ENCODE data around the gene ATG3. TPM values are rescaled to one million over a fixed set of nuclear protein-coding genes. Genes with fewer than 3 reads are reported as not detected.

The ATG3 gene
- total and polyA plus RNA-seq, 2 experiments from 2014 or later: 68.1 to 93.9 TPM

DNA sequence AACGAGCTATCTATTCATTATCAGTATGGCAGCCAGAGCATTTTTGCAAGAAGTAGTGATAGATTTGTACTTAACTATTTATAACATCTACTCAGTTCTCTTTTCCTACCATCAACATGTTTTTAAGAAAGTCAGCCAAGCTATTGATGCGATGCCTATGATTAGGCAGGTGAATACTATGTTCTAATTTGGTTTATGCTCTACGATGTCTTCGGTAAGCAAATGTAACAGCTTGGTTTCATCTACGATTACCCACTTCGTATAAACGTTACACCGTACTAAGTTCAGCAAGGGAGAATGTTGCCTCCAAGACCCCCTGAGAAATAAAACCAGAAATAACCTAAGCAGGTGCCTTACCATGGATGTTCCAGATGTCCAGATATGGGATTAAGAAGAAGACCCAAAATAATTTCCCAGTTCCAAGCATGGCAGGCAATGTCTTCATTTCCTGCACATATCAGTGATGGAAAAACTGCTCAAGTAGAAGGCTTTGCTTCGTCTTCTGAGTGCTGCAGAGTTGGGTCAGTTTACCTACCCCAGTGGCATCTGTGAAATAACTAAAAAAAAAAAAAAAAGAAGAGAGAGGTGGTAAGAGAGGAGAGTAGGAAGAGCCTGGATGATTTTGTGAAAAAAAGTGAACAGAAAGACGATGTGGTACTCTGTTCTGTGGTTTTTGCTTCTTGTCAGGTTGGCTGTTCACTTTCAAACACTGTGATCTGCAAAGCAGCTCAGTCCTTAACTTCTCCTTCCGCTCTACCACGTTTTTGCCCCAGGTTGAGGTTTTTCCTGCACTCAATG lies 62.6 kb downstream of the ATG3 start, which contains the start of gene BTLA:
Gene BTLA (minus strand): TSS at position 559 of the 798 bp plus-strand sequence. CDS start 114 bp downstream, at position 445.
- Mint-ChIP-seq H3K27ac (no peak within 1 kb of the TSS), H3K9me3 (peaks cover 3% of the 10 kb centered on the region; the same call in 1 of the 3 replicates), H3K4me1 (no peaks in the 10 kb centered on the region; the same call in 2 of the 3 replicates), H3K36me3 (ENCODE audit: low read depth) (no peaks in the 10 kb centered on the region), H3K4me3 (no peak within 1 kb of the TSS), H3K27me3 (ENCODE audit: insufficient read depth, low read depth, poor library complexity) (no peaks in the 10 kb centered on the region)
- no peak within 1 kb of the TSS for H2AFZ ChIP-seq
- no peaks in the 10 kb centered on the region for H4K20me1 ChIP-seq (replicated peaks; ENCODE audit: insufficient read depth)
- H3K27ac ChIP-seq (ENCODE audit: low read depth): no peak within 1 kb of the TSS
- no peak within 1 kb of the TSS for H3K4me3 ChIP-seq
- ATAC-seq (no peak), DNase-seq (ENCODE audit: low spot score) (no peak)
- H3K4me1 ChIP-seq (ENCODE audit: insufficient read depth): no peaks in the 10 kb centered on the region
- H3K36me3 ChIP-seq (ENCODE audit: insufficient read depth): no peaks in the 10 kb centered on the region
- no peak within 1 kb of the TSS for H3K4me2 ChIP-seq
- TF ChIP-seq JUNB (IDR thresholded peaks at IDR 0.05; ENCODE audit: unreplicated experiment): no peak
- TF ChIP-seq, protein P1, sequence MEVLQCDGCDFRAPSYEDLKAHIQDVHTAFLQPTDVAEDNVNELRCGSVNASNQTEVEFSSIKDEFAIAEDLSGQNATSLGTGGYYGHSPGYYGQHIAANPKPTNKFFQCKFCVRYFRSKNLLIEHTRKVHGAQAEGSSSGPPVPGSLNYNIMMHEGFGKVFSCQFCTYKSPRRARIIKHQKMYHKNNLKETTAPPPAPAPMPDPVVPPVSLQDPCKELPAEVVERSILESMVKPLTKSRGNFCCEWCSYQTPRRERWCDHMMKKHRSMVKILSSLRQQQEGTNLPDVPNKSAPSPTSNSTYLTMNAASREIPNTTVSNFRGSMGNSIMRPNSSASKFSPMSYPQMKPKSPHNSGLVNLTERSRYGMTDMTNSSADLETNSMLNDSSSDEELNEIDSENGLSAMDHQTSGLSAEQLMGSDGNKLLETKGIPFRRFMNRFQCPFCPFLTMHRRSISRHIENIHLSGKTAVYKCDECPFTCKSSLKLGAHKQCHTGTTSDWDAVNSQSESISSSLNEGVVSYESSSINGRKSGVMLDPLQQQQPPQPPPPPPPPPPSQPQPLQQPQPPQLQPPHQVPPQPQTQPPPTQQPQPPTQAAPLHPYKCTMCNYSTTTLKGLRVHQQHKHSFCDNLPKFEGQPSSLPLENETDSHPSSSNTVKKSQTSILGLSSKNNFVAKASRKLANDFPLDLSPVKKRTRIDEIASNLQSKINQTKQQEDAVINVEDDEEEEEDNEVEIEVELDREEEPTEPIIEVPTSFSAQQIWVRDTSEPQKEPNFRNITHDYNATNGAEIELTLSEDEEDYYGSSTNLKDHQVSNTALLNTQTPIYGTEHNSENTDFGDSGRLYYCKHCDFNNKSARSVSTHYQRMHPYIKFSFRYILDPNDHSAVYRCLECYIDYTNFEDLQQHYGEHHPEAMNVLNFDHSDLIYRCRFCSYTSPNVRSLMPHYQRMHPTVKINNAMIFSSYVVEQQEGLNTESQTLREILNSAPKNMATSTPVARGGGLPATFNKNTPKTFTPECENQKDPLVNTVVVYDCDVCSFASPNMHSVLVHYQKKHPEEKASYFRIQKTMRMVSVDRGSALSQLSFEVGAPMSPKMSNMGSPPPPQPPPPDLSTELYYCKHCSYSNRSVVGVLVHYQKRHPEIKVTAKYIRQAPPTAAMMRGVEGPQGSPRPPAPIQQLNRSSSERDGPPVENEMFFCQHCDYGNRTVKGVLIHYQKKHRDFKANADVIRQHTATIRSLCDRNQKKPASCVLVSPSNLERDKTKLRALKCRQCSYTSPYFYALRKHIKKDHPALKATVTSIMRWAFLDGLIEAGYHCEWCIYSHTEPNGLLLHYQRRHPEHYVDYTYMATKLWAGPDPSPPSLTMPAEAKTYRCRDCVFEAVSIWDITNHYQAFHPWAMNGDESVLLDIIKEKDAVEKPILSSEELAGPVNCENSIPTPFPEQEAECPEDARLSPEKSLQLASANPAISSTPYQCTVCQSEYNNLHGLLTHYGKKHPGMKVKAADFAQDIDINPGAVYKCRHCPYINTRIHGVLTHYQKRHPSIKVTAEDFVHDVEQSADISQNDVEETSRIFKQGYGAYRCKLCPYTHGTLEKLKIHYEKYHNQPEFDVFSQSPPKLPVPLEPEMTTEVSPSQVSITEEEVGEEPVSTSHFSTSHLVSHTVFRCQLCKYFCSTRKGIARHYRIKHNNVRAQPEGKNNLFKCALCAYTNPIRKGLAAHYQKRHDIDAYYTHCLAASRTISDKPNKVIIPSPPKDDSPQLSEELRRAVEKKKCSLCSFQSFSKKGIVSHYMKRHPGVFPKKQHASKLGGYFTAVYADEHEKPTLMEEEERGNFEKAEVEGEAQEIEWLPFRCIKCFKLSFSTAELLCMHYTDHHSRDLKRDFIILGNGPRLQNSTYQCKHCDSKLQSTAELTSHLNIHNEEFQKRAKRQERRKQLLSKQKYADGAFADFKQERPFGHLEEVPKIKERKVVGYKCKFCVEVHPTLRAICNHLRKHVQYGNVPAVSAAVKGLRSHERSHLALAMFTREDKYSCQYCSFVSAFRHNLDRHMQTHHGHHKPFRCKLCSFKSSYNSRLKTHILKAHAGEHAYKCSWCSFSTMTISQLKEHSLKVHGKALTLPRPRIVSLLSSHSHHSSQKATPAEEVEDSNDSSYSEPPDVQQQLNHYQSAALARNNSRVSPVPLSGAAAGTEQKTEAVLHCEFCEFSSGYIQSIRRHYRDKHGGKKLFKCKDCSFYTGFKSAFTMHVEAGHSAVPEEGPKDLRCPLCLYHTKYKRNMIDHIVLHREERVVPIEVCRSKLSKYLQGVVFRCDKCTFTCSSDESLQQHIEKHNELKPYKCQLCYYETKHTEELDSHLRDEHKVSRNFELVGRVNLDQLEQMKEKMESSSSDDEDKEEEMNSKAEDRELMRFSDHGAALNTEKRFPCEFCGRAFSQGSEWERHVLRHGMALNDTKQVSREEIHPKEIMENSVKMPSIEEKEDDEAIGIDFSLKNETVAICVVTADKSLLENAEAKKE (CRISPR knock-in tag; IDR thresholded peaks at IDR 0.05): no peak
- H3F3A ChIP-seq (replicated peaks; ENCODE audit: low read depth): no peaks in the 10 kb centered on the region
- no peaks in the 10 kb centered on the region for H3K9me2 ChIP-seq (ENCODE audit: insufficient read depth)
- H3K27me3 ChIP-seq (ENCODE audit: insufficient read depth): no peaks in the 10 kb centered on the region
- H3K79me2 ChIP-seq (replicated peaks; ENCODE audit: insufficient read depth): no peaks in the 10 kb centered on the region

DNA sequence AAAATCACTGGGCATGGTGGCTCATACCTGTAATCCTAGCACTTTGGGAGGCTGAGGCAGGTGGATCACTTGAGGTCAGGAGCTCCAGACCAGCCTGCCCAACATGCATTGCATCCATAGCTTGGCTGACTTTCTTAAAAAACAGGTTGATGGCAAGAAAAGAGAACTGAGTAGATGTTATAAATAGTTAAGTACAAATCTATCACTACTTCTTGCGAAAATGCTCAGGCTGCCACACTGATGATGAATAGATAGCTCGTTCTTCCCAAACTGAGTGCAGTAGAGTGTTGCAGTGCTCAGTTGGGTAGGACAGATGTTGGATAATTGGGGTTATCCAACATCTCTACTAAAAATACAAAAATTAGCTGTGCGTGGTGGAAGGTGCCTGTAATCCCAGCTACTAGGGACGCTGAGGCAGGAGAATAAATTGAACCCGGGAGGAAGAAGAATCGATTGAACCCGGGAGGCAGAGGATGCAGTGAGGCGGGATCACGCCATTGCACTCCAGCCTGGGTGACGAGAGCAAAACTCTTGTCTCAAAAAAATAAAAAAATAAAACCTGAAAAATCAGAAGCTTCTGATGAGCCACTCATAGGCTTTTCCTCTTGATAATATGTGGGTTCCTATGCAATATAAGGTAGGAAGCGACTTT lies 63.7 kb downstream of the ATG3 start:
- Histone ChIP-seq H3K9me2 (ENCODE audit: insufficient read depth) (no peaks in the 10 kb centered on the region), H2AFZ (no peak overlapping the region), H3K36me3 (ENCODE audit: insufficient read depth) (no peaks in the 10 kb centered on the region), H3K4me2 (no peak overlapping the region), H3K27me3 (ENCODE audit: insufficient read depth) (no peaks in the 10 kb centered on the region), H3K4me1 (ENCODE audit: insufficient read depth) (no peaks in the 10 kb centered on the region), H3K27ac (ENCODE audit: low read depth) (no peak overlapping the region), H4K20me1 (replicated peaks; ENCODE audit: insufficient read depth) (no peaks in the 10 kb centered on the region), H3K79me2 (replicated peaks; ENCODE audit: insufficient read depth) (no peaks in the 10 kb centered on the region), H3K4me3 (no peak overlapping the region), H3F3A (replicated peaks; ENCODE audit: low read depth) (no peaks in the 10 kb centered on the region)
- no peak overlapping the region for H3K4me3 Mint-ChIP-seq
- ATAC-seq (no peak), DNase-seq (ENCODE audit: low spot score) (no peak)
- peaks cover 4% of the 10 kb centered on the region; the same call in 1 of the 3 replicates for H3K9me3 Mint-ChIP-seq
- H3K4me1 Mint-ChIP-seq: no peaks in the 10 kb centered on the region; the same call in 2 of the 3 replicates
- no peaks in the 10 kb centered on the region for H3K36me3 Mint-ChIP-seq (ENCODE audit: low read depth)
- H3K27me3 Mint-ChIP-seq (ENCODE audit: insufficient read depth, low read depth, poor library complexity): no peaks in the 10 kb centered on the region
- no peak overlapping the region for H3K27ac Mint-ChIP-seq
- TF ChIP-seq, protein P2, sequence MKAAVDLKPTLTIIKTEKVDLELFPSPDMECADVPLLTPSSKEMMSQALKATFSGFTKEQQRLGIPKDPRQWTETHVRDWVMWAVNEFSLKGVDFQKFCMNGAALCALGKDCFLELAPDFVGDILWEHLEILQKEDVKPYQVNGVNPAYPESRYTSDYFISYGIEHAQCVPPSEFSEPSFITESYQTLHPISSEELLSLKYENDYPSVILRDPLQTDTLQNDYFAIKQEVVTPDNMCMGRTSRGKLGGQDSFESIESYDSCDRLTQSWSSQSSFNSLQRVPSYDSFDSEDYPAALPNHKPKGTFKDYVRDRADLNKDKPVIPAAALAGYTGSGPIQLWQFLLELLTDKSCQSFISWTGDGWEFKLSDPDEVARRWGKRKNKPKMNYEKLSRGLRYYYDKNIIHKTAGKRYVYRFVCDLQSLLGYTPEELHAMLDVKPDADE (IDR thresholded peaks at IDR 0.05): no peak
- no peak for TF ChIP-seq EZH2 (IDR thresholded peaks at IDR 0.05; ENCODE audit: low read depth, unreplicated experiment)
- TF ChIP-seq, protein P3, sequence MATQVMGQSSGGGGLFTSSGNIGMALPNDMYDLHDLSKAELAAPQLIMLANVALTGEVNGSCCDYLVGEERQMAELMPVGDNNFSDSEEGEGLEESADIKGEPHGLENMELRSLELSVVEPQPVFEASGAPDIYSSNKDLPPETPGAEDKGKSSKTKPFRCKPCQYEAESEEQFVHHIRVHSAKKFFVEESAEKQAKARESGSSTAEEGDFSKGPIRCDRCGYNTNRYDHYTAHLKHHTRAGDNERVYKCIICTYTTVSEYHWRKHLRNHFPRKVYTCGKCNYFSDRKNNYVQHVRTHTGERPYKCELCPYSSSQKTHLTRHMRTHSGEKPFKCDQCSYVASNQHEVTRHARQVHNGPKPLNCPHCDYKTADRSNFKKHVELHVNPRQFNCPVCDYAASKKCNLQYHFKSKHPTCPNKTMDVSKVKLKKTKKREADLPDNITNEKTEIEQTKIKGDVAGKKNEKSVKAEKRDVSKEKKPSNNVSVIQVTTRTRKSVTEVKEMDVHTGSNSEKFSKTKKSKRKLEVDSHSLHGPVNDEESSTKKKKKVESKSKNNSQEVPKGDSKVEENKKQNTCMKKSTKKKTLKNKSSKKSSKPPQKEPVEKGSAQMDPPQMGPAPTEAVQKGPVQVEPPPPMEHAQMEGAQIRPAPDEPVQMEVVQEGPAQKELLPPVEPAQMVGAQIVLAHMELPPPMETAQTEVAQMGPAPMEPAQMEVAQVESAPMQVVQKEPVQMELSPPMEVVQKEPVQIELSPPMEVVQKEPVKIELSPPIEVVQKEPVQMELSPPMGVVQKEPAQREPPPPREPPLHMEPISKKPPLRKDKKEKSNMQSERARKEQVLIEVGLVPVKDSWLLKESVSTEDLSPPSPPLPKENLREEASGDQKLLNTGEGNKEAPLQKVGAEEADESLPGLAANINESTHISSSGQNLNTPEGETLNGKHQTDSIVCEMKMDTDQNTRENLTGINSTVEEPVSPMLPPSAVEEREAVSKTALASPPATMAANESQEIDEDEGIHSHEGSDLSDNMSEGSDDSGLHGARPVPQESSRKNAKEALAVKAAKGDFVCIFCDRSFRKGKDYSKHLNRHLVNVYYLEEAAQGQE (IDR thresholded peaks at IDR 0.05; ENCODE audit: unreplicated experiment): no peak
- TF ChIP-seq EZH2phosphoT487 (IDR thresholded peaks at IDR 0.05; ENCODE audit: unreplicated experiment): no peak
- TF ChIP-seq NANOG (IDR thresholded peaks at IDR 0.05; ENCODE audit: borderline replicate concordance): no peak
- no peak for TF ChIP-seq ZNF331 (CRISPR knock-in tag; IDR thresholded peaks at IDR 0.05; ENCODE audit: low read depth)

Measured in GM23338 (cell line).